Activated CD4-positive, alpha-beta T cell treated with anti-CD3 and anti-CD28 coated beads for 24 hours (primary cell): ENCODE measurements around the gene CDC5L.

Experiments
- DNase-seq, 2 donors: peaks; one replicate each; pipeline ENCODE4 v3.0.0-alpha.2; 2020; ENCODE audit warnings: low read depth in 2 of 2

The CDC5L gene

GRCh38 chr6:44373787-44374186 is 13.7 kb upstream of the CDC5L start:
- DNase-seq = no peak

GRCh38 chr6:44375071-44375470 is 12.4 kb upstream of the CDC5L start:
- DNase-seq = no peak

DNA sequence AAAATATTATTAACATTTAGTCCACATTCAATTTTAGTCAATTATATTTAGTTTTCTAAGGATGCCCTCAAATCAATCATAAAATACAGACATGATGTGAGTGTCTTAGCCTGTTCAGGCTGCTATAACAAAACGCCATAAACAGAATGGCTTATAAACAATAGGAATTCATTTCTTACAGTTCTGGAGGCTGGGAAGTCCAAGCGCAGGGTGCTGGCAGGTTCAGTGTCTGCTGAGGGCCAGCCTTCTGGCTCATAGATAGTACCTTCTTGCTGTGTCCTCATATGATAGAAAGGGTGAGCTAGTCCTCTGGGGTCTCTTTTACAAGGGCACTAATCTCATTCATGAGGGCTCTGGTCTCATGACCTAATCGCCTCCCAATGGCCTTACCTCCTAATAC is 10.0 kb upstream of the CDC5L start:
- no peak for DNase-seq

- no peak for DNase-seq
Observed at GRCh38 chr6:44377971-44378370, 9.5 kb upstream of the CDC5L start.

- DNase-seq = no peak
Observed at GRCh38 chr6:44381739-44382138, 5.8 kb upstream of the CDC5L start.

DNA sequence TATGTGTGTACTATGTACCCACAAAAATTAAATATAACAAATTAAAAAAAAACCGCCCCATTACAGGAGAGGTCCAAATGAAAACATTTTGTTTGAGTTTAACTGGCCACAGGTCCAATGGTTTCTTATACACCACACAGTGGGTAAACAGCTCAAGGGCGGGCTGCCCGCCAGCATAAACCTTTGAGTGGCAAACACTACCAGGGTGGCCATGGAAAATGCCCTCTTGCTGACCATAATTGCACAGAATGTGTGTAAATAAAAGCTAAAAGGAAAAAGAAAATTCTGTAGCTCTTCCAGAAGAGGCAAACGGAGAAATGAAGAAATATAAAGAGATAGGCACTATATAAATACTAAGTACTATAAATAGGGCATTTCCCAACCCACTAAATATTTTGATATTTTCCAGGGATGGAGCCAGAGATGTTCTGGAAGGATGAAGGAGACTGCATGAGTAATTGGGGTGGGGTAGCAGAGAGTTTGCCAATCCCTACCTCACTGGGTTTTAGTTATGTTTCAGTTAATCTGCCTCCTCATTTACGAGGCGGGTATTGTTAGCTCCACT is 1.1 kb upstream of the CDC5L start:
- no peak for DNase-seq

DNA sequence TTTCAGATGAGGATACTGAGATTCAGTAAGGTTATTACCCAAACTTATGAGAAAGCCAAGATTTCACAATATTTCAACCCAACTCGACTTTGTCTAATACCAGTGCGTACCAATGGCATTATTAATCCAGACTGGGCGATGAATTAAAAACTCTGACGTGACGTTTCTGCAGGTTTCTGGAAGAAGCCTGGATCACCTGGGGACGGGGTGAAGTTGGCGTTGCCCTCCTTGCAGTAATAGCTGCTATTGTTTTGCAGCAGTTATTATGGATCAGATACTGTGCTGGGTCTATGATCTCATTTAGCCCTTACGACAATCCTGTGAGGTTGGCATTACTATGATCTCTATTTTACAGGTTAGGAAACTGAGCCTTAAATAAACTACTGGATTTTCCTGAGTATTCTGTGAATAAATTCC is 569 bp upstream of the CDC5L start:
- DNase-seq = no peak

- DNase-seq = no peak
Observed at GRCh38 chr6:44388135-44388487, 605 bp downstream of the CDC5L start.

DNA sequence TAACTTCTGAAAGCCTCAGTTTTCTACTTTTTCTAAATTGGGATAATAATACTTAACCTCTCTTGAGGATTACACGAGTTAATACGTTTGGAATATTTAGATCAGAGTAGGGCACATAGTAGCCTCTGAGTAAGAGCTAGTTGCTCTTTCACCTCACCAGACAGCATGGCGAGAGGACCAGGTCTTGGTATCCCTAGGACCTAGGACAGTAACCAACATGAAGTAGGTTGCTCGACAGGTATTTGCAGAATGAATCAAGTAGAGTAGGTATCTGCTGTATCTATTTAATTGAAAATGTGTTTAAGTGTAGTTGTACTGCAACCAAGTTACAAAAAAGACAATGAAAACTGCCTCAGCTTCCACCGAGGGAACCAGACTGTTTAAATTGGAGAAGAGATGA is 1.4 kb downstream of the CDC5L start:
- no peak for DNase-seq

- DNase-seq = no peak
Observed at GRCh38 chr6:44390158-44390683, 2.7 kb downstream of the CDC5L start.

GRCh38 chr6:44395501-44395900 is 8.0 kb downstream of the CDC5L start:
- DNase-seq = no peak

- DNase-seq = no peak
Observed at GRCh38 chr6:44396968-44397367, 9.5 kb downstream of the CDC5L start.

DNA sequence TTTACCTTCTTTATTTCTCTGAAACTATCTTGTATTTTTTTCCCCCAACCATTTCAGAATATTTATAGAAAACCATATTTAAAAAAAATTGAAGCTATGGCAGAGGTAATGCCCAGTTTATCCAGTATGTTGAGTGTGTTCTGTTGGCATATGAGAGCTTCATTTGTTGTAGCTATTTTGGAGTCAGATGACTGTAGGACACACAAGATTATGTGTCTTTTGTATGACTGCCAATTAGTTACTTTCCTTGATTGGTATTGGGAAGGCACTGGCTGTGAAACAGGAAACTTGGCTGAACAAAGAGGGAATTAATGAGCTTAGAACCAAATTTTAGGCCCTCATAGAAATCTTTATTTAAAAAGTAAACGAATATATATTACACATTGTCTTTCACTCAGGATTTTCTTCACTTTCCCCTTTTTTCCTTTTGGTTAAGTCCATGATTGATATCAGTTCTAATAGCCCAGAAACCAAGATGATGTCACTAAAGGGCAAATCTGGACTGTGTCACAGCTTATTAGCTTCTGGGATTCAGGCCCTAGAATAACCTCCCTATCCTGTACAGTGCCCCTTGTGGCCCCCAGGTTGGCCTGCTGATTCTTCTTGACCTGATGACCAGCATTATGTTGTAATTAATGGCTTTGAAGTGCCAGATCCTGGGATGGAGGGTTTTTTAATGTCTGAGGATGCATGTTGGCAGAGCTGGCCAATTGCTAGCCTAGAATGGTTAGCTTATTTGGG is 10.1 kb downstream of the CDC5L start:
- no peak for DNase-seq

DNA sequence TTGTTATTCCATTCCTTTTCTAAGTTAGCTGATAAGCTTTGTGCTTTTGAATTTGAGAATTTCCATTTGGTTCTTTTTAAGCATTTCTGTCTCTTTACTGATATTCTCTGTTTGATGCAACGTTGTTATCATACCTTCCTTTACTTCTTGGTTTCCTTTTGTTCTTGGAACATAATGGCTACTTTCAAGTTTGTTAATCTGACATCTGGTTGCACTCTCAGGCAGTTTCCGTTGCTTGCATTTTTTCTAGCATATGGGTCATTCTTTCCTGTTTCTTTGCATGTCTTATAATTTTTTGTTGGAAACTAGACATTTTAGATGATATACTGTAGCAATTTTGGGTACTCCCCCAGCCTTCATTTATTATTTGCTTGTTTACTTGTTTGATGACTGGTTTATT is 12.5 kb downstream of the CDC5L start:
- DNase-seq = no peak

GRCh38 chr6:44400572-44400971 is 13.1 kb downstream of the CDC5L start:
- no peak for DNase-seq

- DNase-seq = no peak
Observed at GRCh38 chr6:44401138-44401537, 13.6 kb downstream of the CDC5L start.

DNA sequence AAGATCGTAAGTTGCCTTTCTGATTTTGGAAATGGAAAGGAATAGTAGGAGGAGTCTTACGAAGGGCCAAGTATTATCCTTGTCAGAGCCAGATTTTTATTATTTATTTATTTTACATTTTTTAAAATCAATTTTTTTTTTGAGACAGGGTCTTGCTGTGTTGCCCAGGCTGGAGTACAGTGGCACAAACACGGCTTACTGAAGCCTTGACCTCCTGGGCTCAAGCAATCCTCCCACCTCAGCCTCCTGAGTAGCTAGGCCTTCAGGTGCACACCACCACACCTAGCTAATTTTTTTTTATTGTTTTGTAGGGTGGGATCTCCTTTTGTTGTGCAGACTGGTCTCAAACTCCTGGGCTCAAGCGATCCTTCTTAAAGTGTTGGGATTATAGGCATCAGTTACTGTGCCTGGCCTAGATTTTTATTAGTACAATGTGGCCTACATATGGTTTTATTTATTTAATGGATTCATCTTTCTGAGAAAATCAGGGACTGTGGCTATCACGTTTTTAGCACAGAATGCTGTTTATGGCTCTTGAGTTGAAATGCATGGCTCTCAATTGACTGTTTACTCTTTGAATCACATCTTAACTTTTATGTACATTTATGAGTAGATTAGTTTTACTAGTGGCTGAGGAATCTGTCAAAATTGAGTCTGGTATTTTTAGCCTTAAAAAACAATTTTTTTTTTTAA is 16.7 kb downstream of the CDC5L start:
- no peak for DNase-seq

DNA sequence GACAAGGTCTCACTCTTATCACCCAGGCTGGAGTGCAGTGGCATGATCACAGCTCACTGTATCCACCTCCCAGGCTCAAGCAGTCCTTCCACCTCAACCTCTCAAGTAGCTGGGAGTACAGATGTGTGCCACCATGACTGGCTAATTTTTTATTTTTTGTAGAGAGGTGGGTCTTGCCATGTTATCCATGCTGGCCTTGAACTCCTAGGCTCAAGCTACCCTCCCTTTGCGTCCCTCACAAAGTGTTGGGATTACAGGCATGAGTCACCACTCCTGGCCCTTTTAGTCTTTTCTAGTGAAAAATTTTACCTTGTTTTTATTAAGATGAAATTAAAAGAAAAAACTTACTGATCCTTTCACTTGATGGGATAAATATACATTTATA is 17.2 kb downstream of the CDC5L start:
- no peak for DNase-seq

DNA sequence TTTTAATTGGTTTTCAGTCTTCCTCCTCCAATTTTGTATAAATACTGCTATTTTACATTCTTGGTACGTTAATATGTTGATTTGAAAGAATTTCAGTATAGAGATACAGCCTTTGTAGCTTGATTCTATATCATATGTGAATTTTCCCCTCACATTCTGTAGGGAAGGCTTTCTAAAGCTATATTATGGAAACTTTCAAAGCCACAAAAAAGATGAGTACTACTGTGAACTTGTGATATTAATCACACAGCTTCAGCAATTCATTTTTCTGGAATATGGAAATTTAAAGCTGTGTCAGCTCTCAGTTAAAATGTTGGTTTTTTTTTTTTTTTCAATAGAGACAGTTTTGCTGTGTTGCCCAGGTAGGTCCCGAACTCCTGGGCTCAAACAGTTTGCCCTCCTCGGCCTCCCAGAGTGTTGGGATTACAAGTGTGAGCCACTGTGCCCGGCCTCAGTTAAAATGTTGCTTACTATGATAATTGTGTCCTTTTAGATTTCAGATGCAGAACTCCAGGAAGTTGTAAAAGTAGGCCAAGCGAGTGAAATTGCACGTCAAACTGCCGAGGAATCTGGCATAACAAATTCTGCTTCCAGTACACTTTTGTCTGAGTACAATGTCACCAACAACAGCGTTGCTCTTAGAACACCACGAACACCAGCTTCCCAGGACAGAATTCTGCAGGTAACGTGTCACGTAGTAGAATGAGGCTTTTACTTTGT is 20.6 kb downstream of the CDC5L start:
- no peak for DNase-seq

GRCh38 chr6:44409207-44409794 is 21.8 kb downstream of the CDC5L start:
- DNase-seq = no peak

DNA sequence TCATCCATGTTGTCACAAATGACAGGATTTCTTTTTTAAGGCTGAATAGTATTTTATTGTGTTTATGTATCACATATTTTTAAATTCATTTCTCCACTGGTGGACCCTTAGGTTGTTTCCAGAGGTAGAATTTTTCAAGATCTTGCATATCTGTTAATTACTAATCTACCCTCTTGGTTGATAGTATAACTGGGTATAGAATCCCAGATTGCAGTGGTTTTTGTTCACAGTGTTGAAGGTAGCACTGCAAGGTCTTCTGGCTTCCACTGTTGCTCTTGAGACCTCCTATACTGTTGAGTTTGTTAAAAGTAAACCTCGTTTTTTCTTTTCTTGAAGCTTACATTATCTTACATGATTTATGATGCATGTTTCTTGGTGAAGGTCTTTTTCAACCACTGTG is 22.9 kb downstream of the CDC5L start:
- no peak for DNase-seq

GRCh38 chr6:44411141-44411540 is 23.6 kb downstream of the CDC5L start:
- DNase-seq = no peak
